HG03064 (cell line): ENCODE results near the gene ARL8B.

Experiments
- ATAC-seq: cut with Tn5 transposase; IDR thresholded peaks from one replicate; pipeline ENCODE4 v1.9.1; 2021; ENCODE audit warnings: low read depth; ENCODE audit not compliant: unreplicated experiment

ARL8B gene

DNA sequence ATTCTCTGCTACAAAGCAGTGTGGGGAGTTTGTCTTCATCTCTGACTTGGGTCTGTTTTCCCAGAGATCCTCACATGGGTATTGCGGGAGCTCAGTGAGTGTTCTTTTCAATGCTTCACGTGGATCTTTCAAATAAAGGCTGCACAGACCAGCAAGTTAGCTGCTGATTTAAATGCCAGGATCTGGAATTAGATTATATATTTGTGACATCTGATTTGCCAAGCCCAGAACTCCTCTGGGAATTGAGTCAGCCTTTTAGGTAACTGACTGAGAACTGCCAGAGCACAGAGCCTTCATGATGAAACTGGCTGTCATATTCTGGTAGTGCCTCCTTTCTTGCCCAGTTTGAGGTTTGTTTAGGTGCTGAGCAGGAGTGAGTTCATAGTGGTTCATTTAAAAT lies 80.1 kb downstream of the ARL8B start:
- no peak for ATAC-seq

DNA sequence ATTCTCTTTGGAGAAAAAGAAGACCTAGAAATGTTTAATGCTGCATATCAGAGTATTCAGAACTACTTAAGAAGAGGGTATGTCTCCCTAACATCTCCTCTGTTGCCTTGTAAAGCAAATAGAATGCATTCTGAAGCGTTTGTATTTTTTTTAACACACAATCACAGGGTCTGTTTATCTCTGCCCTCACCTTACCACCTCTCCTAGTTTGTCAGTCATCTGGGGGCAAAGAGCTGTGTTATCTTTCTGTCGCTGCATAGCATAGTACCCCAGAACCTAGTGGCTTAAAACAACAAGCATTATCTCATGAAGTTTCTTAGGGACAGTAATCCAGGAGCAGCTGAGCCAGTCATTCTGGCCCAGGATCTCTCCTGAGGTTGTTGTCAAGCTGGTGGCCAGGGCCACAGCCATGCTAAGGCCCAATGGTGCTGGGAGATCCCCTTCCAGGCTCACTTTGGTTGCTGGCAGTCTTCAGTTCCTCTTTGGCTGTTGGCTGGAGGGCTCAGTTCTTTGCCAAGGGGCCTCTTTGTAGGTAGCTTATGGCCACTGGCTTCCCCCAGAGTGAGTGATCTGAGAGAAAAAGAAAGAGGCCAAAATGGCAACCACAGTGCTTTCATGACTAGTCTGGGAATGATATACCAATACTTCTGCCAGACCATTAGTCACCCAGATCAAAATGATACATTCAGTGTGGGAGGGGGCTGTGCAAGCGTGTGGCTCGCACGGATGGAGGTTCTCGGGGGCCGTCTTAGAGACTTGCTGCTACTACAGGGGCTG lies 83.3 kb downstream of the ARL8B start:
- ATAC-seq, result peak; percentile 97

DNA sequence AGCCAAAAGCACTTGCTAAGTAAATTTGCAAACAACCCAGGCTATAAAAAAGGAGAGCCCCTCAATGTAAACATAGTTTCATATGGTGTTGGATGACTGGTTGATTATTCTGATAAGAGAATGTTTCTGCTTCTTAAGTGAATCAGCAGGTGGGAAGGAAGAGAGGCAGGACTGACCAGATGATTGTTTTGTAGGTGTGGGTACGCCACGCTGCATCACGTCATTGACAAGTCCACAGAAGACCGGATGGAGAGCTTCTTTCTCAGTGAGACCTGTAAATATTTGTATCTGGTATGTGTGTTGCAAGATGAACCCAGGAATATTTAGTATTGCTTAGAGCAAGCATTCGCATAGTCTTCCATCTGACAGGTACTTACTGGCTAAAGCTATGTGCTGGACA lies 88.8 kb downstream of the ARL8B start:
- ATAC-seq, result no peak

DNA sequence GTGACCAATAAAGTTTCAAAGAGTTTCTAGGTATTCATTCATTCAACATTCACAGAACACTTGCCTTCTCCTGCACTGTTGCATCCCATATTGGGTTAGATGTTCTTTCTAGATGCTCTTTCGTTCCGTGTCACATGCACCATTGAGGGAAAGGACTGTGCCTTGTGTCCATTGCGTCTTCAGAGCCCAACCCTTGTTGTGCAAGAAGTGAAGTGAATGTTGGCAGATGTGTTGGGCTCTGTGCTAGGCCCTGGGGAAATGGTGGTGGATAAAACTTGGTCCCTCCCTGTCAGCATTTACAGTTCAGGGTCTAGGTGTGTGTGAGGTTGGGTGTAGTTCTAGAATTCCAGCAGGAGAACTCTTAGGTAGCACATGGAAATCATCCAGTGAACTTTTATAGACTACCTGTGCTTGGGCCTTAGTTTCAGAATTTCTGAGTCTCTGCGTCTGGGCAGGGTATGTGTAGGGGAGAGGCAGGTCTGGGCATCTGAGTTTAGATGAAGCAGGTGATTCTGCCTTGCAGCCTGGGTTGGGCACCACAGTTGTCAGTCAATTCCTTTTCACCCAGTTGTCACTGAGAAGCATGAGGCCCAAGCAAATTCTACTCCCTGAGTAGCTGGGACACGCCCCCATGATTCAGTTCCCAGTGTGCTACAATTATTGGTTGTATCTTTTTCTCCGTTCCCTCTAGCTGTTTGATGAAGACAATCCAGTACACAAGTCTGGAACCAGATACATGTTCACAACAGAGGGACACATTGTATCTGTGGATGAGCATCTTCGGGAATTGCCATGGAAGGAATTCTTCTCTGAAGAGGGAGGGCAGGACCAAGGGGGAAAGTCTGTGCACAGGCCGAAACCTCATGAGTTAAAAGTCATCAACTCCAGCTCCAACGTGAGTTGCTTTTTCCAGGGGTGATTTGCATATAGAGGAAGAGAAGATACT lies 90.8 kb downstream of the ARL8B start:
- ATAC-seq, result no peak

DNA sequence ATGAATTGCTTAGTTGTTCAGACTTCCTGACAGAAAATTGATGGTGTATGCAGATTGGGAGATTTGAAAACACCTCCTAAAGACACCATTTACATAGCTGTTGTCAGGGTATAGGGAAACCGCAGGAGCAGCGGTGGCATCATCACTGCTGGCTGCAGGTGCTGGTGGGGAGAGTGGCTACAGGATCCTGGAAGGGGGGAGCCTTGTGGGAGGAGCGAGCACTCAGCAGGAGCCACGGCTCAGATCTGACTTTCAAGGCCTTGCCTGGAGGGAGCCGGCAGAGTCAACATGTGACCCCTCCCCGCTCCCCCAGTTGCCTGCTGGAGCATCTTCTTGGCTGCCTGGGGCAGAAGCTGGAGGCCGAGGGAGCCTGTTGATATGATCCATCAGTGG lies 91.5 kb downstream of the ARL8B start:
- ATAC-seq, result no peak

DNA sequence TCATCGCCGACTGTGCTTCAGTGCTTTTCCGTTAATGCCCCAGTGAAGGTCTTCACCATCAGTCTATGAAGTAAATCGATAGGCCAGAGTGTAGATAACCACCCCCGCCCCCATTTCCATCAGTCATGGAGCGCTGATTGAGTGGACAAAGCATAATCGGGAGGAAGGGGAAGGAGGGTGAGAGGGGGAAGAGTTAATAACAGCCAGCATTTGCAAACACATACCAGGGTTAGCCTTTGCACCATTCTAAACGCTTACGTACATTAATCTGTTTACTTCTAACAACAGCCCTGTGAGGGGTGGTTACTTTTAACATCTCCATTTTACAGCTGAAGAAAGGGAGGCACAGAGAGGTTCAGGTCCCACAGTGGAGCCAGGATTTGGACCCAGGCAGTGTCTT lies 92.3 kb downstream of the ARL8B start:
- ATAC-seq, result no peak

DNA sequence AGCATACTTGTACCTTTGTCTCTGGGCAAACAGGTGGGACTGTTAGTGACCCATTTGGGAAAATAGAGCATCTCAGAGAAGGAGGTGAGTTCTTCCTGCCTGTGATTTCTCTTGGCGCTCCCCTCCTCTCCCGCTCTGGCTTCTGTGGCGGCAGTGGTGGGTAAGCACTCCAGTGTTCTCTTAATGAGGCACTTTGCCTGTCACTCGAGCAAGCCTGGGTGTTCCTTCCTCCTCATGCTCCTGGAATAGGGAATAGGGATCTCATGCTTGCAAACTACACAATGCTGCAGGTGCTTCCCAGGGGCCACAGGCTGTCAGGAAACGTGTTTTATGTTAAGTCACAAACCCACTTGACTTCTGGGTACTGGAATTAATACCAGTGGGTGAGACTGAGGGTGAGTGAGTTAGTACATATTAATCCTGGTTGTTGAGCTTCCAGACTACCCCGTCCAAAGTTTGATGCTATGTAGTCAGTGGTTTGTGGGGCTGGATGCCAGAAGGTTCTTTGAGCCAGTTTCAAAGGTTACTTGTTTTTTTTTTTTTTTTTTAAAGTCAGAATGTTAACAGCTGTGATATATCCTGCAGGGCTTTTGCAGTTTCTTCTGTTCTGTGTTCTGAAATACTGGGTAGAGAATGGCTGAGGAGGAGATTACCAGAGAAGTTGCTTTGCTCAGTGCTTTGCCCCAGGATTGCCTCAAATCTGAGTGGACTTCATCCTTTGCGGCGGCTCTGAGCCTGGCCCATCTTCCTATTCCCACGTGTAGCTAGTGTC lies 95.9 kb downstream of the ARL8B start:
- no peak for ATAC-seq

DNA sequence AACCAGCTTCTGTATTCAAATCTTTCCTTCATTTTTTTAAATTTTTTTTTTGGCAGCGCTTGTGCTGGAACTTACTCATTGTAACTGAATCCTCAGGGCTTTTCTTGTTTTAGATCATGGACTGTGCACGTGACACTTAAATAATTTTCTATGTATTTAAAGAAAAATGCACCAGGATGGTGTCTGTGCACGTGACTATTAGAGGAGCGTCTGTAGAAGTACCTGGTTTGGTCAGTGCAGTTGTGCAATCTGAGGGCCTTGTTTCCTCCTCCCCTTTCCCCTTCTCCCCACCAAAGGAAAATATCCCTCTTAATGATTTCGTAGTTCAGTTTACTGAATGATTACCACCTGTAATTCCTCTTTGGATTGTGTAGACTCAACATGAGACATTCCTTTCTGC lies 96.7 kb downstream of the ARL8B start:
- ATAC-seq, result no peak

DNA sequence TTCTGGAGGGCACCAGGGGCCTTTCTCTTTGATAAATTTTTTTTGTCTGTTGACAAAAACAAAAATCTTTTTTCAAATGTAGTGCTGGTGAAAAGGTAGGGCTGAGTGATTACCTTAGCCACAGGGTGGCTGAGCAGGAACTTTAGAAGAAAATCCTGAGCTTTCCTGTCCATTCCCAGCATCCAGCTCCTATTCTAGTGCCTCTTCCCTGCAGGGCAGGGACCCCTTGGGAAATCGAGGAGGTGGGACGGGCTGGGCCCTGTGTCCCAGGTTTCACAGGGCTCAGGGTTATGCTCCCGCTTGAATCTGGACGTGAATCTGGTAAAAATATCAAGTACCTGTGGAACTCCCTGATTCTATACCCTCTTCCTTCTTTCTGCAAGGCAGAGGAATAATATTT lies 97.1 kb downstream of the ARL8B start:
- ATAC-seq, result no peak

DNA sequence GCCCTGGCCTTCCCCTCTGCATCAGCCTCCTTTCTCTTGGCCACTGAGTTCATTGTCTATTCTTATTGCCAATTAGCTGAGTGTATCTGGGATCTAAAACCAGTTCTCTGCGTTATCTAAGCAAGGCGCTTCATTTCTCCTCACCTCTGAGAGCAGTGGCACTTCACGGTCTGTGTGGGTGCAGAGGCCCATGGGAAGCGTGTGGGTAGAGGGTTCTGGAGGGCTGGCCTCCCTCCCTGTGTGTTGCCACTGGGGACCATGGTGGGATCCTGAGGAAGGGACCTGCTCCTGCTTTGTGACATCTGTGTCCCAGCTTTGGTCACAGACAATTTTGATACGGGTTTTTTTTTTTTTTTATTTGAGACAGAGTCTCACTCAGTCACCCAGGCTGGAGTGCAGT lies 98.1 kb downstream of the ARL8B start:
- no peak for ATAC-seq

DNA sequence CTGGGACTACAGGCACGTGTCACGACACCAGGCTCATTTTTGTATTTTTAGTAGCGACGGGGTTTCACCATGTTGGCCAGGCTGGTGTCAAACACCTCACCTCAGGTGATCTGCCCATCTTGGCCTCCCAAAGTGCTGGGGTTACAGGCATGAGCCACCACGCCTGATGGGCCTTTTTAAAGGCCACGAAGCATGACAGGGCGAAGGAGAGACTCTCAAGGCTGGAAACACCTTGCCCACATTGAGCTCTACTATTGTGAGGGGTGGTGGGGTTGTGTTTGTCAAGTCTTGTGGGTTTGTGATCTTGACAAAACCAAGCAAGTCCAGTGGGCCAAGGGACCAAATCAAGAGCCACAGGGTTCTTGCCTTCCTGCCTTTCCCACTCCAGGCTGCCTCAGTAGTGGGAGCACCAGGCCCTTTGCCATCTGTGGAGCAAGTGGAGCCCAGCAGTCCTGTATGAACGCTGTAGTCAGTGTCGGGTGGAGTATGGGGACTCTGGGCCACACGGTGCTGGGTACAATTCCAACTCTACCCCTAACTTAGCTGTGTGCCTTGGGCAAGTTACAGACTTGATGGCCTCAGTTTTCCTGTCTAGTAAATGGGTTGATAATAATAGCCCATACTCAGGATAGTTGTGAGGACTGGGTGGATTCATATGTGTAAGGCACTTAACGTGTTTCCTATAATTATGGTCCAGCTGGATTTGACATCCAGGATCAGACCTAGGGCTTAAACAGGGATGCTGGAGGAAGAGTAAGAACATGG lies 98.8 kb downstream of the ARL8B start:
- no peak for ATAC-seq

DNA sequence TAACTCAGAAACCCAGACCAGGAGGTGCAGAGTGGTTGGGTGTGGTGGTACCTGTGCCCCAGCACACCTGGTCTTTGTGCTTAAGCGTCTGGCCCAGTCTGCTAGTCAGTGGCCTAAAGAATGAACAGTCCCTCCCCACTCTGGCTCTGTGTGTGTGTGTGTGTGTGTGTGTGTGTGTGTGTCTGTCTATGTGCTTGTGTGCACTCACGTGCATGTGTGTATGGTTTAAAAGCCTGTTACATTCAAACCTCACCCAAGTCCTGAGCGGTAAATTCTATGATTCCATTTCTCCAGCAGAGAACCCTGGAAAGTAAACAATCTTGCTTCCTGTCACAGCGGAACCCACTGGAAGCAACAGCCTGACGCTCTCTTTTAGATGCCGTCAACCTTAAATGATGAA lies 99.6 kb downstream of the ARL8B start:
- no peak for ATAC-seq

DNA sequence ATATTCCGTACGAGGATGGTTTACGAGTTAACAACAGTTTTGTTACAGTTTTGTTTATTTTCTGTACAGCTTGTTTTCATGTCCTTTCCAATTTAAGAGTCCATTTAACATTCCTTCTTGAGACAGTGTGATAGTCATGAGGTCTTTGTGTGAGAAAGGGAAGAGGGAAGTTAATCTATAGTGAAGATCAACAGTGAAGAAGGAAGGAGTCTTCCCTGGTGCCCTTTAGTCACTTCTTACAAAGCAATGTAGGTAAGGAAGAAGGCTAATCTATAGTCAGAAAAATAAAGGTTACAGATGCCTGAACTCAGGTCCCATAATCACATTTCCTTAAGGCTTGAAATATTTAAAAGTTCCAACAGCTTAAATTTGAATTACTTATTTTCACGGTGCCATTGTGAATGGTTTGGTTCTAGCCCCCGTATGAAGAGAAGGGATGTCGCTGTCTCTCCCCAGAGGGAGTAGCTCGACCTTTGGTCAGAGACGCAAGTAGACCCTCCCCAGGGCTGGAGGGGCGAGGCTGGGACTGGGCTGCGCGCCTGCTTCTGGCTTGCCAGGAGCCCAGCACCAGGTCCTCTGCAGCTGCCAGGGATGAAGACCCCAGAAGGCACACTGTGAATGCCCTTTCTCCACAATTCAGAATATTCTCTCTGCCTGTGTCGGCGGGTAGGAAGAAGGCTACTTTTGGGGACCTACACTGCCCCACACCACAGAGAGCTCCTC lies 100.4 kb downstream of the ARL8B start:
- no peak for ATAC-seq

DNA sequence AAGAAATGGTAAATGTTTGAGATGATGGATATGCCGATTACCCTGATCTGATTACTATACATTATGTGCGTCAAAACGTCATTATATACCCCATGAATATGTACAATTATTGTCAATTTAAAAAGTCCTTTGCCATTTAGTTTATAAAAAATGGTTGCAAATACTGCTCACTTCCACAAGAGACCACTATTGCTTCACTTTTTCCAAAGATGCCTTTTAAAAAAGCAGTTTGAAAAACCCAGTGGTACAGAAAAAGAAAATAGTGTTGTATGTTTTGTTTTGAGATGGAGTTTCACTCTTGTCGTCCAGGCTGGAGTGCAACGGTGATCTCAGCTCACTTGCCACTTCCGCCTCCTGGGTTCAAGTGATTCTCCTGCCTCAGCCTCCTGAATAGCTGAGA lies 104.7 kb downstream of the ARL8B start:
- no peak for ATAC-seq

DNA sequence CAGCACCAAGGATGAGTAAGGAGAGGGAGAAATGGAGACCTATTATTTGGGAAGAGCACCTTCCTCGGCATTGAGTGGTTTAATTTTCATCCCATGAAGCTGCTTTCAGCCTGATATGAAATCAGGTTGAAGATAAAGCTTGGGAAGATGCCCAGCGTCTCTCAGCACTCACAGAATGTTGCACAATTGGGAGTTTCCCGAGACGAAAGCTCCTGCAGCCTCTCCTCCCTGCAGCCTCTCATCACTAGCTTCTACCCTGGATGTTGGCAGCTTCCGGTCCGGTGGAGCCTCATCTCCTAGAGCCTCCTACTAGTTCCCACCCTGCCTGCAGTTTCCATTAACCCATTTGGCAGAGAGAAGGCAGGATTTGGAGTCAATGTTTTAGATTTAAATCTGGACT lies 105.7 kb downstream of the ARL8B start:
- no peak for ATAC-seq

DNA sequence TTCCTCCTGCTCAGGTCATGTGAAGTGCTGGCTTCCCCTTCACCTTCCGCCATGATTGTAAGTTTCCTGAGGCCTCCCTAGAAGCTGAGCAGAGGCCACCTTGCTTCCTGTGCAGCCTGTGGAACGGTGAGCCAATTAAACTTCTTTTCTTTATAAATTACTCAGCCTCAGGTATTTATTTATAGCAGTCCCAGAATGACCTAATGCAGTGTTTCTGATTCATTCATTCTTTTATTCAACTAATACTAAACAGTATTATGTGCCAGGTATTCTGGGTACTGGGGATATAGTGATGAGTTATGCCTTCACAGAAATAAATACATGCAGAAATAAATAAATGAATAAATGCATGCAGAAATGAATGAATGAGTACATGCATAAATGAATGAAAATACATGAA lies 107.3 kb downstream of the ARL8B start:
- no peak for ATAC-seq
